Measurements from ENCODE around the gene ZRANB1.

Gene ZRANB1

DNA sequence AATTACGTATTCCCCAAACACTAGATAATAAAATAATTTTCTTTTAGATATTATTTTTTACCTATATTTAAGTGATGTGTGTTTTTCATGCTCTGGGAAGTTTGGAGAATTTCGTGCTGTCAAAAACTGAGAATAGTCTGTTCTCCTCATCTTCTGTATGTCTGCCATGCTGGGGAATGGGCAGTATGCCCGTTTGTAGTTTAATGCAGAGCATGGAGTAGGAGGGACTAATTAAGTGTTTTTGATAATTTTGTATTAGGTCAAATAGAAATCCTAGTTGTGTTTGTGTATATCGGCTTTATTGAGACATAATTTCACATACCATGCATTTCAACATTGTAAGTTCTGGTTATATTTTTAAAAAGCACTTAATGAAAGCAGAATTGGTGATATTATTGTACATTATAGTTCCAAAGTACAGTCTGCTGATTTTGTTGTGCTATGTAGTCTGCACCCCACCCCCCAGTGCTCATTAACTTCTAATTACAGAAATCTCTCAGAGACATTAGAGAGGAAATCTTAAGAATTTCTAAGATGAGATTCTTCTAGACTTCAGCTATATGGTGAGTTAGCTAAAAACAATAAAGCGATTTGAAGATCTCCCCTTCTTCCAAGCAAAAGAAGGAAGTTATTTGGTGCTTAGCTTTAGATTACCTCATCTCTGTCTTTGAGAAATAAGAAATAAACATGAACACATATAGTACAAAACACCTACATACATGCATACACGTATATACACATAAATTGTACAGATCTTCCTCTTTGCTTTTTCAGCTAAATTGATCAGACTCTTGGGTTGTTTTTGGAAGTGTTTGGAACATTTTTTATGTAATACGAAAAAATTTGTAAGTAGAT is 22.2 kb downstream of the ZRANB1 start (continued):
- TF ChIP-seq, protein P1, sequence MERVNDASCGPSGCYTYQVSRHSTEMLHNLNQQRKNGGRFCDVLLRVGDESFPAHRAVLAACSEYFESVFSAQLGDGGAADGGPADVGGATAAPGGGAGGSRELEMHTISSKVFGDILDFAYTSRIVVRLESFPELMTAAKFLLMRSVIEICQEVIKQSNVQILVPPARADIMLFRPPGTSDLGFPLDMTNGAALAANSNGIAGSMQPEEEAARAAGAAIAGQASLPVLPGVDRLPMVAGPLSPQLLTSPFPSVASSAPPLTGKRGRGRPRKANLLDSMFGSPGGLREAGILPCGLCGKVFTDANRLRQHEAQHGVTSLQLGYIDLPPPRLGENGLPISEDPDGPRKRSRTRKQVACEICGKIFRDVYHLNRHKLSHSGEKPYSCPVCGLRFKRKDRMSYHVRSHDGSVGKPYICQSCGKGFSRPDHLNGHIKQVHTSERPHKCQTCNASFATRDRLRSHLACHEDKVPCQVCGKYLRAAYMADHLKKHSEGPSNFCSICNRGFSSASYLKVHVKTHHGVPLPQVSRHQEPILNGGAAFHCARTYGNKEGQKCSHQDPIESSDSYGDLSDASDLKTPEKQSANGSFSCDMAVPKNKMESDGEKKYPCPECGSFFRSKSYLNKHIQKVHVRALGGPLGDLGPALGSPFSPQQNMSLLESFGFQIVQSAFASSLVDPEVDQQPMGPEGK (CRISPR knock-in tag; IDR thresholded peaks at IDR 0.05; ENCODE audit: borderline replicate concordance) = no peak
- TF ChIP-seq, protein P2, sequence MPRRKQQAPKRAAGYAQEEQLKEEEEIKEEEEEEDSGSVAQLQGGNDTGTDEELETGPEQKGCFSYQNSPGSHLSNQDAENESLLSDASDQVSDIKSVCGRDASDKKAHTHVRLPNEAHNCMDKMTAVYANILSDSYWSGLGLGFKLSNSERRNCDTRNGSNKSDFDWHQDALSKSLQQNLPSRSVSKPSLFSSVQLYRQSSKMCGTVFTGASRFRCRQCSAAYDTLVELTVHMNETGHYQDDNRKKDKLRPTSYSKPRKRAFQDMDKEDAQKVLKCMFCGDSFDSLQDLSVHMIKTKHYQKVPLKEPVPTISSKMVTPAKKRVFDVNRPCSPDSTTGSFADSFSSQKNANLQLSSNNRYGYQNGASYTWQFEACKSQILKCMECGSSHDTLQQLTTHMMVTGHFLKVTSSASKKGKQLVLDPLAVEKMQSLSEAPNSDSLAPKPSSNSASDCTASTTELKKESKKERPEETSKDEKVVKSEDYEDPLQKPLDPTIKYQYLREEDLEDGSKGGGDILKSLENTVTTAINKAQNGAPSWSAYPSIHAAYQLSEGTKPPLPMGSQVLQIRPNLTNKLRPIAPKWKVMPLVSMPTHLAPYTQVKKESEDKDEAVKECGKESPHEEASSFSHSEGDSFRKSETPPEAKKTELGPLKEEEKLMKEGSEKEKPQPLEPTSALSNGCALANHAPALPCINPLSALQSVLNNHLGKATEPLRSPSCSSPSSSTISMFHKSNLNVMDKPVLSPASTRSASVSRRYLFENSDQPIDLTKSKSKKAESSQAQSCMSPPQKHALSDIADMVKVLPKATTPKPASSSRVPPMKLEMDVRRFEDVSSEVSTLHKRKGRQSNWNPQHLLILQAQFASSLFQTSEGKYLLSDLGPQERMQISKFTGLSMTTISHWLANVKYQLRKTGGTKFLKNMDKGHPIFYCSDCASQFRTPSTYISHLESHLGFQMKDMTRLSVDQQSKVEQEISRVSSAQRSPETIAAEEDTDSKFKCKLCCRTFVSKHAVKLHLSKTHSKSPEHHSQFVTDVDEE (CRISPR knock-in tag; IDR thresholded peaks at IDR 0.05) = no peak
- no peak for TF ChIP-seq TCF4 (CRISPR knock-in tag; IDR thresholded peaks at IDR 0.05; ENCODE audit: borderline replicate concordance)
- TF ChIP-seq ZNF70 (CRISPR knock-in tag; IDR thresholded peaks at IDR 0.05) = no peak

DNA sequence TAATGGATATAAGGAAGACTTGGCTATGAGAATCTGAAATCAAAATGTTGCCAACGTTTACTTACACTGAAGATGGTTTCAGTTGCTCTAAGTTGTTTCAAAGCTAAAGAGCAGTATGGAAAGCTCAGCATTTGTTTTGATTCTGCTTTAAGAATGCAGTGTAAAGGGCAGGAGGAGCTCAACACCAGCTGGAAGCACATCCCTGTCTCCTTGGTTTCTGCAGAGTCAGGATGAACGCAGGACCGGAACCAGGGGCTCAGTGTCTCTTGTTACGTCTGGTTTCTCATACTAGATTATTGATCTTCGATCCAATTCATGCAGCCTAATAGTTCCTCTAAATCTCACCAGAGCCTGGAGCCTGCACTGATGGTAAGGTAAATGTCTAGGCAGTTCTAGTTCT is 24.1 kb downstream of the ZRANB1 start:
- TF ChIP-seq ZC3H10 (CRISPR knock-in tag; IDR thresholded peaks at IDR 0.05) (no peak), ISL1 (CRISPR knock-in tag; IDR thresholded peaks at IDR 0.05) (no peak), ESRRG (CRISPR knock-in tag; IDR thresholded peaks at IDR 0.05) (no peak), RARB (CRISPR knock-in tag; IDR thresholded peaks at IDR 0.05) (no peak), CSDC2 (CRISPR knock-in tag; IDR thresholded peaks at IDR 0.05) (no peak), ZNF8 (CRISPR knock-in tag; IDR thresholded peaks at IDR 0.05) (no peak), OSR1 (CRISPR knock-in tag; IDR thresholded peaks at IDR 0.05) (no peak), ZFP3 (CRISPR knock-in tag; IDR thresholded peaks at IDR 0.05) (no peak), BACH2 (CRISPR knock-in tag; IDR thresholded peaks at IDR 0.05; ENCODE audit: borderline replicate concordance) (no peak), SNAI2 (CRISPR knock-in tag; IDR thresholded peaks at IDR 0.05) (no peak), TCF4 (CRISPR knock-in tag; IDR thresholded peaks at IDR 0.05; ENCODE audit: borderline replicate concordance) (no peak), GLIS3 (CRISPR knock-in tag; IDR thresholded peaks at IDR 0.05) (no peak)
- TF ChIP-seq, protein P1 (CRISPR knock-in tag; IDR thresholded peaks at IDR 0.05; ENCODE audit: borderline replicate concordance) = no peak
- TF ChIP-seq, protein P3, sequence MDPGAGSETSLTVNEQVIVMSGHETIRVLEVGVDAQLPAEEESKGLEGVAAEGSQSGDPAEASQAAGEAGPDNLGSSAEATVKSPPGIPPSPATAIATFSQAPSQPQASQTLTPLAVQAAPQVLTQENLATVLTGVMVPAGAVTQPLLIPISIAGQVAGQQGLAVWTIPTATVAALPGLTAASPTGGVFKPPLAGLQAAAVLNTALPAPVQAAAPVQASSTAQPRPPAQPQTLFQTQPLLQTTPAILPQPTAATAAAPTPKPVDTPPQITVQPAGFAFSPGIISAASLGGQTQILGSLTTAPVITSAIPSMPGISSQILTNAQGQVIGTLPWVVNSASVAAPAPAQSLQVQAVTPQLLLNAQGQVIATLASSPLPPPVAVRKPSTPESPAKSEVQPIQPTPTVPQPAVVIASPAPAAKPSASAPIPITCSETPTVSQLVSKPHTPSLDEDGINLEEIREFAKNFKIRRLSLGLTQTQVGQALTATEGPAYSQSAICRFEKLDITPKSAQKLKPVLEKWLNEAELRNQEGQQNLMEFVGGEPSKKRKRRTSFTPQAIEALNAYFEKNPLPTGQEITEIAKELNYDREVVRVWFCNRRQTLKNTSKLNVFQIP (CRISPR knock-in tag; IDR thresholded peaks at IDR 0.05; ENCODE audit: borderline replicate concordance, low read depth) = no peak
- TF ChIP-seq, protein P4, sequence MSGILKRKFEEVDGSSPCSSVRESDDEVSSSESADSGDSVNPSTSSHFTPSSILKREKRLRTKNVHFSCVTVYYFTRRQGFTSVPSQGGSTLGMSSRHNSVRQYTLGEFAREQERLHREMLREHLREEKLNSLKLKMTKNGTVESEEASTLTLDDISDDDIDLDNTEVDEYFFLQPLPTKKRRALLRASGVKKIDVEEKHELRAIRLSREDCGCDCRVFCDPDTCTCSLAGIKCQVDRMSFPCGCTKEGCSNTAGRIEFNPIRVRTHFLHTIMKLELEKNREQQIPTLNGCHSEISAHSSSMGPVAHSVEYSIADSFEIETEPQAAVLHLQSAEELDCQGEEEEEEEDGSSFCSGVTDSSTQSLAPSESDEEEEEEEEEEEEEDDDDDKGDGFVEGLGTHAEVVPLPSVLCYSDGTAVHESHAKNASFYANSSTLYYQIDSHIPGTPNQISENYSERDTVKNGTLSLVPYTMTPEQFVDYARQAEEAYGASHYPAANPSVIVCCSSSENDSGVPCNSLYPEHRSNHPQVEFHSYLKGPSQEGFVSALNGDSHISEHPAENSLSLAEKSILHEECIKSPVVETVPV (CRISPR knock-in tag; IDR thresholded peaks at IDR 0.05) = no peak
- TF ChIP-seq, protein P5, sequence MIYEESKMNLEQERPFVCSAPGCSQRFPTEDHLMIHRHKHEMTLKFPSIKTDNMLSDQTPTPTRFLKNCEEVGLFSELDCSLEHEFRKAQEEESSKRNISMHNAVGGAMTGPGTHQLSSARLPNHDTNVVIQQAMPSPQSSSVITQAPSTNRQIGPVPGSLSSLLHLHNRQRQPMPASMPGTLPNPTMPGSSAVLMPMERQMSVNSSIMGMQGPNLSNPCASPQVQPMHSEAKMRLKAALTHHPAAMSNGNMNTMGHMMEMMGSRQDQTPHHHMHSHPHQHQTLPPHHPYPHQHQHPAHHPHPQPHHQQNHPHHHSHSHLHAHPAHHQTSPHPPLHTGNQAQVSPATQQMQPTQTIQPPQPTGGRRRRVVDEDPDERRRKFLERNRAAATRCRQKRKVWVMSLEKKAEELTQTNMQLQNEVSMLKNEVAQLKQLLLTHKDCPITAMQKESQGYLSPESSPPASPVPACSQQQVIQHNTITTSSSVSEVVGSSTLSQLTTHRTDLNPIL (CRISPR knock-in tag; IDR thresholded peaks at IDR 0.05; ENCODE audit: low read depth) = no peak
- ATAC-seq = no peak

DNA sequence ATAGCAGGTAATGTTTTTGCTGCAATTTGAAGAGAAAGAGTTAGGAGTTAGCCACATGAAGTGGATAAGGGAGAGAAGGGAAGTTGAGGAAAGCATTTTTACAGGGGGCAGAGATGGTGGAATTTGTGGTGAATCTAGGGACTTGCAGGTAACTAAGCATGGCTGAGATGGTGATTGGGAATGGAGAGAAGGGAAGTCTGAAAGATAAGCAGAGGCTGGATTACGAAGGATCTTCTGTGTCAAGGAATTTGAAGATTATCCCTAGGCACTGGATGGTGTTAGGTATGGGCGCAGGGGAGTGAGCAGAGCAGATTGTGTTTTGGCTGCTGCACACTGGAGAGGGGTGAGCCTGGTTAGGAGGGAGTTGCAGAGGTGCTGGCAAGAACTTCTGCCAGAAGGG is 25.3 kb downstream of the ZRANB1 start:
- ATAC-seq = no peak
- TF ChIP-seq PPARA (CRISPR knock-in tag; IDR thresholded peaks at IDR 0.05; ENCODE audit: borderline replicate concordance) (no peak), ZNF8 (CRISPR knock-in tag; IDR thresholded peaks at IDR 0.05) (no peak), ZFP3 (CRISPR knock-in tag; IDR thresholded peaks at IDR 0.05) (no peak), ZNF70 (CRISPR knock-in tag; IDR thresholded peaks at IDR 0.05) (no peak), OSR1 (CRISPR knock-in tag; IDR thresholded peaks at IDR 0.05) (no peak), BACH2 (CRISPR knock-in tag; IDR thresholded peaks at IDR 0.05; ENCODE audit: borderline replicate concordance) (no peak), GLIS3 (CRISPR knock-in tag; IDR thresholded peaks at IDR 0.05) (no peak), TCF4 (CRISPR knock-in tag; IDR thresholded peaks at IDR 0.05; ENCODE audit: borderline replicate concordance) (no peak)
- TF ChIP-seq, protein P5 (CRISPR knock-in tag; IDR thresholded peaks at IDR 0.05; ENCODE audit: low read depth) = no peak
- TF ChIP-seq, protein P1 (CRISPR knock-in tag; IDR thresholded peaks at IDR 0.05; ENCODE audit: borderline replicate concordance) = no peak

Data from SK-N-SH treated with all-trans-retinoic acid at 6 μM for 48 hours (cell line).